Muscle of leg (tissue), 11 donors: Measurements from ENCODE around the gene CLEC3B. TPM values are rescaled to one million over a fixed set of nuclear protein-coding genes. Genes with fewer than 3 reads are reported as not detected.
"Not testable (repeated sequence)": the region's sequence is repeated elsewhere in the genome, so short reads cannot be mapped to it uniquely, and the experiment has no call there.

ENCODE experiments used
- DNase-seq: peaks from one replicate; pipeline ENCODE4 v3.0.0; 2013
- H3K27ac ChIP-seq: one replicate; pipeline ENCODE4 v1.5.1; 2013; ENCODE audit warnings: mild to moderate bottlenecking, low read length, control low read depth
- H3K27me3 ChIP-seq: one replicate; pipeline ENCODE4 v1.6.1; 2013; ENCODE audit warnings: low read length; ENCODE audit not compliant: control insufficient read depth, insufficient read depth
- H3K36me3 ChIP-seq: one replicate; pipeline ENCODE4 v1.6.1; 2013; ENCODE audit warnings: low read length; ENCODE audit not compliant: control insufficient read depth, insufficient read depth
- H3K4me1 ChIP-seq: one replicate; pipeline ENCODE4 v1.6.1; 2013; ENCODE audit warnings: low read length; ENCODE audit not compliant: control insufficient read depth, insufficient read depth
- H3K4me3 ChIP-seq: one replicate; pipeline ENCODE4 v1.5.1; 2013; ENCODE audit warnings: low read length, control low read depth
- H3K9me3 ChIP-seq: replicated peaks from 2 replicates; pipeline ENCODE4 v1.6.1; 2013; ENCODE audit warnings: low read depth, low read length; ENCODE audit not compliant: control insufficient read depth
- WGBS: methylation state at CpG from one replicate; pipeline ENCODE4 v1.1.5; 2013; ENCODE audit warnings: missing lambda C conversion rate; ENCODE audit not compliant: insufficient coverage; 5-methylcytosine and 5-hydroxymethylcytosine counted together
- polyA plus RNA-seq, 8 donors: library from polyadenylated mRNA; unstranded; fragments of 120-200 nt; gene quantifications; one replicate each; pipeline versions ENCODE4 v1.2.1 to v1.2.3, GENCODE V29; 2013; ENCODE audit warnings: inconsistent platforms in 1 of 8, low replicate concordance in 1 of 8; ENCODE audit not compliant: insufficient read length in 8 of 8, insufficient read depth in 1 of 8
- total RNA-seq: library from RNA; stranded (reverse); fragments of 120-200 nt; gene quantifications from one replicate; pipeline ENCODE4 v1.2.4, GENCODE V29; 2013

Gene CLEC3B
- total and polyA plus RNA-seq, 9 donors, result 79.2 to 184 (median 129) TPM

DNA sequence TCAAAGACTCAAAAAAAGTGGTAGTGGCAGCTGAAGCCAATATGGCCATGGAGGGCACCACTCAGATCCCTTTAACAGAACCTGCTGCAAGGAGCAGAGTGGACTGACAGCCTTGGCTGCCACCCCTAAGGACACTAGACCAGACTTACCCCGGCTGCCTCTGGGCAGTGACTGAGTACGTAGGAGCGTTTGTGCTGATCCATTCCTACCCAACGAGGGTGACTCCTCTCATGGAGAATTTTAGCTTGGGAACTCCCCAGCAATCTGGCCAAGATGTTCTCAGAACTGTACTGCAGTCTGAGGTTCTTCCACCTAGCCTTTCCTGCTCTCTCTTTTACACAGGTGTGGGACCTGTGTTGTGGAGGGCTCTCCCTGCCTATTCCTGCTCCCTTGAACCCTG, 22.1 kb downstream of the CLEC3B start:
- H3K4me1 ChIP-seq, result no peaks in the 10 kb centered on the region
- WGBS, result 79% methylated on average over 4 of the region's 4 CpGs

DNA sequence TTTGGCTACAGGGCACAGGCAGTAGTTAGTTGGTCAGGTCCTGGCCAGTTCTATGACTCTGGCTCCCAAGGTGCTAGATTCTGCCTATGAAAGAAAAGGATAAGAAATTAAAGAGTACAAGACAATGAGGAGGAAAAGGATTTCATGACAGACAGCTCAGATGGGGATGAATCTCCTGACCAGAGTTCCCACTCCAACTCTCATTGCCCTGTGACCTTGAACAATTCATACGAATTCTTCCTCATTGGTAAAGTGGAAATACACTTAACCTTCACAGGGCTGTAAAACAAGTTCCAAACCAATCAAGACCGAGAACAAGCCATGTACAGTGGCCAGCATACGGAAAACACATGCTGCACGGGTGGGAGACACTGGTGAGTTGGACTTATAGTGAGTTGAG, 23.7 kb downstream of the CLEC3B start:
- Histone ChIP-seq H3K4me3 (no peak overlapping the region), H3K9me3 (no peaks in the 10 kb centered on the region), H3K4me1 (peaks cover 3% of the 10 kb centered on the region), H3K27ac (no peak overlapping the region), H3K27me3 (peaks cover 5% of the 10 kb centered on the region), H3K36me3 (no peaks in the 10 kb centered on the region)
- 80% methylated on average over 2 of the region's 4 CpGs for WGBS
- no peak for DNase-seq

More for the DNA sequence above, 22.1 kb downstream of the CLEC3B start:
- no peak overlapping the region for H3K4me3 ChIP-seq
- DNase-seq, result no peak
- H3K27ac ChIP-seq, result no peak overlapping the region
- no peaks in the 10 kb centered on the region for H3K36me3 ChIP-seq
- H3K9me3 ChIP-seq, result no peaks in the 10 kb centered on the region
- peaks cover 5% of the 10 kb centered on the region for H3K27me3 ChIP-seq

DNA sequence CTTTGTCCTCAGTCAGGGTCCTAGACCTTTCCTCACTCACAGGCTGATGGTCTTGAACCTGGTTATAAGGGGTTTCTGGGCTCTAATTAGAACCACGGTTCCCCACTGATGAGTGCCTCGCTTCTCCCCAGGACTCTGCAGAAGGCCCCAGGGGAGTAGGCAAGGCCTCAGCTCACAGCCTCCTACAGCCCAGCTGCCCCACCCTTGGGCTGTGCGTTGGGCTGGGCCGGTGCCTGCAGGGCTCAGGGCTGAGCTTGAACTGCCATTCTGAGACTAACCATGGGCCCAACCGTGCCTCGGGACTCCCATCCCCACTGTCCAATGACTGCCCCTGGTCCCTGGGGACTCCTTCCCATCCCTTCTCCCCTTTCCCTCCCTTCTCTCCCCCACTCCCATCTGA, 25.6 kb downstream of the CLEC3B start:
- no peaks in the 10 kb centered on the region for H3K36me3 ChIP-seq
- WGBS, result 89% methylated on average over 6 of the region's 6 CpGs
- H3K27me3 ChIP-seq, result peaks cover 5% of the 10 kb centered on the region
- H3K9me3 ChIP-seq, result no peaks in the 10 kb centered on the region
- no peak overlapping the region for H3K27ac ChIP-seq
- no peak overlapping the region for H3K4me3 ChIP-seq
- no peak for DNase-seq
- peaks cover 10% of the 10 kb centered on the region for H3K4me1 ChIP-seq

DNA sequence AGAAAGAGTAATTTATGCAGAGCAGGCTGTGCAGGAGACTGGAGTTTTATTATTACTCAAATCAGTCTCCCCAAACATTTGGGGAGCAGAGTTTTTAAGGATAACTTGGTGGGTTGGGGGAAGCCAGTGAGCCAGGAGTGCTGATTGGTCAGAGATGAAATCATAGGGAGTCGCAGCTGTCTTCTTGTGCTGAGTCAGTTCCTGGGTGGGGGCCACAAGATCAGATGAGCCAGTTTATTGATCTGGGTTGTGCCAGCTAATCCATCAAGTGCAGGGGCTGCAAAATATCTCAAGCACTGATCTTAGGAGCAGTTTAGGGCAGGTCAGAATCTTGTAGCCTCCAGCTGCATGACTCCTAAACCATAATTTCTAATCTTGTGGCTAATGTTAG, 27.7 kb downstream of the CLEC3B start:
- H3K4me1 ChIP-seq, result peaks cover 16% of the 10 kb centered on the region
- not testable (repeated sequence) for DNase-seq, H3K36me3 ChIP-seq, H3K27ac ChIP-seq, H3K9me3 ChIP-seq, H3K4me3 ChIP-seq, H3K27me3 ChIP-seq
- 40% methylated on average over 1 of the region's 1 CpG for WGBS

DNA sequence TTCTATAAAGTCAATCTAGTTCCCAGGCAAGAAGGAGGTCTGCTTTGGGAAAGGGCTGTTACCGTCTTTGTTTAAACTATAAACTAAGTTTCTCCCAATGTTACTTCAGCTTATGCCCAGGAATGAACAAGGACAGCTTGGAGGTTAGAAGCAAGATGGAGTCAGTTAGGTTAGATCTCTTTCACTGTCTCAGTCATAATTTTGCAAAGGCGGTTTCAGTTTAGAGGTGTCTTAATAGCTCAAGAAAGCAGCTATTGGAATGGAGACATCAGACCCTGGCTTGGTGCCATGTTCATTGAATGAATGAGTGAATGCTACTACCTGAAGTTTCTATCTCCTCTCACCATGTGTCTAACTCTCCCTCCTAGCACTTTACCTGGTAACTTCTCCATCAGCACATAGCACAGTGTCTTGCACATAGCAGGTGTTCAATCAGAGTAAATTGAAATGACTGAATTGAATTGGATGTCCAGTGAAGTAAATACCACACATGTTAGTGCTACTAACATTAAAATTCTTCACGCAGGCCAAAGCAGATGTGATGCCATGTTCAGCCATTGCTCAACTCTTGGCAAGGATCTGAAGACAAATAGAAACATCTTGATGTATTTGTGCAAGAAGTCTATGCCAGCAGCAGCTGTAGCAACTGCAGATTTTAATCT, 28.2 kb downstream of the CLEC3B start:
- H3K4me3 ChIP-seq, result no peak overlapping the region
- H3K4me1 ChIP-seq, result peaks cover 16% of the 10 kb centered on the region
- no peaks in the 10 kb centered on the region for H3K36me3 ChIP-seq
- H3K27ac ChIP-seq, result no peak overlapping the region
- DNase-seq, result no peak
- no peaks in the 10 kb centered on the region for H3K27me3 ChIP-seq
- WGBS, result no CpG with 5 or more reads among the region's 3 CpGs
- H3K9me3 ChIP-seq, result no peaks in the 10 kb centered on the region

DNA sequence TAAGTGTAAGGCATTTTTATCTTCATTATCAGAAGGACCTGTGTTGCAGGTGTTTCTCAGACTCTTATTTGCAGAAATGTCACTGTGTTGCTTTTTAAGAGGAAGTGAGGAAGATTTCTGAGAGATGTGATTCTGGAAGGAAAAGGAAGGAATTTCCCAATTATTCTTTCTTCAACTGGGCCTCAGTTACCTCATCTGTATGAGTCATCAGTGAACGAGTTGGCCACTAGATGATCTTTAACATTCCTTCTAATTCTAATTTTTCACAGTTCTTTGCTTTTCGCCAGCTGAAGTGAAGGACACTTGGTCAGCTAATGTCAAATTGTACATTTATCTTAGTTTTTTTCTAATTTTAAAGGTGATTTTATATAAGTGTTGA, 28.9 kb downstream of the CLEC3B start:
- no CpG with 5 or more reads among the region's 2 CpGs for WGBS
- no peak overlapping the region for H3K27ac ChIP-seq
- no peak overlapping the region for H3K4me3 ChIP-seq
- no peaks in the 10 kb centered on the region for H3K36me3 ChIP-seq
- no peaks in the 10 kb centered on the region for H3K9me3 ChIP-seq
- H3K27me3 ChIP-seq, result no peaks in the 10 kb centered on the region
- H3K4me1 ChIP-seq, result peaks cover 16% of the 10 kb centered on the region
- no peak for DNase-seq

DNA sequence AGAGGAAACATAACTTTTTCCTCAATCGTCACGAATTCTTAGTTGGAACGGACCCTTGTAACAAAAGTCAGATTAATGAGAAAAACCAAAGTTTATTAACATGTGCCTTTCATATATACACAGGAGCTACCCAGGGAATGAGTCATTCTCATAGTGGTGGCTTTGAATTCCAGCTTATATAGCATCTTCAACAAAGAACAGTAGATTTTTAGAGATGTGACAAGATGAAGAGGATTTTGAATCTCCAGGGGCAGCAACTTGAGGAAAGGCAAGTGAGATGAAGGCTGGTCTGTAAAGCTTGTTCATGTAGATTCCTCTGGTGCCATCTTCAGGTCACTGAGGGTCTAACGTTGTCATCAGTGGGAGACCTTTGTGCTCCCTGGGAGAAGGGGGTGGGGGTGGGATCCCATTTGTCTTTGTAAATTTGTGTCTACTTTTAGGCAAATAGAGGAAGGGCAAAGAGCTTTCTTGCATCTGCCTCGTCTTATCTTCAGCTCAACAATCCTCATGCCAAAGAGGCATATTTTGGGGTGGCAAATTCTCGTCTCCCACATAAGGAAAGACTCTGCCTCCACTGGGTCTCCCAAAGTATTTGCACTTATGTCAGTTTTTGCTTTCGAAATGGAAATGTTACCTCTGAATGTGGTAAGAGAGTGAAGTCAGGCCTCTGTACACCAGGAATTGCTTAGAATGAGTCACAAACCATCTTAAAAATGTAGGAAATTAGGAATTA, 29.5 kb downstream of the CLEC3B start:
- no peak overlapping the region for H3K27ac ChIP-seq

DNA sequence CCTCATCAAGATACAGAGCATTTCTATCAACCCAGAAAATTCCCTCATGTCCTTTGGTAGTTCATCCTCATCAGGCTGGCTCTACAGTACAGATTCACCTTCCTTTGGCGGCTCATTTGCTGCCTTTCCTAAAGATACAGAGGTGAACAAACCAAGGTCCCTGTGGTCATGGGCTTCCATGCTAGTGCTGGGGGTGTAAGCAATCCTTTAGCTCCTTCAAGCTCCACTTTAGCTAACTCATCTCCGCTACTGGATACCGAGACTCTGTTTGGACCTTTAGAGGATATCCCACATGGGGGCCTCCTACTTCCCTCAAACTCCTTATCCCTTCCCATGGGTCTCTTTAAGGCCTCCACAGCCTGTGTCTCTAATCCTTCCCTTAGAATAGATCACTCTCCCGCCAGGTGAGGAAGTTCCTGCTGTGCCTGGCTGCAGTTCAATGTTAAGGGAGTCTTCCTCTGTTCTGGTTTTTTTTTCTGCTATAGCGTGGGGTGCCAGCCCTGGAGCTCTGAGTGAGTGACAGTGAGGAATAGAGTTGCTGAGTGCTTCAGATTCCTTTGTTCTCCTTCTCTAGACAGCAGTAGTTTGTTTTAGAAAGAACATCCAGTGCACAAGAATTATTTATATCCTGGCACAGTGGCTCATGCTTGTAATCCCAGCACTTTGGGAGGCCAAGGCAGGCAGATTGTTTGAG, 30.7 kb downstream of the CLEC3B start:
- H3K36me3 ChIP-seq, result no peaks in the 10 kb centered on the region
- H3K4me1 ChIP-seq, result peaks cover 16% of the 10 kb centered on the region
- peak overlapping the region; percentile 8 for H3K27ac ChIP-seq
- H3K27me3 ChIP-seq, result no peaks in the 10 kb centered on the region
- 54% methylated on average over 2 of the region's 5 CpGs for WGBS
- H3K9me3 ChIP-seq, result no peaks in the 10 kb centered on the region
- DNase-seq, result peak; percentile 45
- H3K4me3 ChIP-seq, result no peak overlapping the region

More for the DNA sequence above, 29.5 kb downstream of the CLEC3B start:
- no peak overlapping the region for H3K4me3 ChIP-seq
- WGBS, result no CpG with 5 or more reads among the region's 7 CpGs
- peaks cover 16% of the 10 kb centered on the region for H3K4me1 ChIP-seq
- no peaks in the 10 kb centered on the region for H3K27me3 ChIP-seq
- DNase-seq, result peak; percentile 57
- no peaks in the 10 kb centered on the region for H3K36me3 ChIP-seq
- no peaks in the 10 kb centered on the region for H3K9me3 ChIP-seq

DNA sequence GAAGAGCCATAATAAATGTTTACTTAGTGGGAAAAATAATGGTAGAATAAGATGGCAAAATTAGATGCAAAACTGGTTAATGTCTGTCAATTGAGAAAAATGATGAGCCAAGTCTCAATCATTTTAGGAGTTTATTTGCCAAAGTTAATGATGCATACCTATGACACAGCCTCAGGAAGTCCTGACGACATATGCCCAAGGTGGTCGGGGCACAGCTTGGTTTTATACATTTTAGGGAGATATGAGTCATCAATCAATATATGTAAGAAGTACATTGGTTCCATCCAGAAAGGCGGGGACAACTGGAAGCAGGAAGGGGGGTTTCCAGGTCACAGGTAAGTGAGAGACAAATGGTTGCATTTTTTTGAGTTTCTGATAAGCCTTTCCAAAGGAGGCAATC, 31.5 kb downstream of the CLEC3B start:
- Histone ChIP-seq H3K9me3 (no peaks in the 10 kb centered on the region), H3K27ac (no peak overlapping the region), H3K4me3 (no peak overlapping the region), H3K4me1 (peaks cover 16% of the 10 kb centered on the region), H3K27me3 (no peaks in the 10 kb centered on the region), H3K36me3 (no peaks in the 10 kb centered on the region)
- no peak for DNase-seq
- 88% methylated on average over 1 of the region's 3 CpGs for WGBS

DNA sequence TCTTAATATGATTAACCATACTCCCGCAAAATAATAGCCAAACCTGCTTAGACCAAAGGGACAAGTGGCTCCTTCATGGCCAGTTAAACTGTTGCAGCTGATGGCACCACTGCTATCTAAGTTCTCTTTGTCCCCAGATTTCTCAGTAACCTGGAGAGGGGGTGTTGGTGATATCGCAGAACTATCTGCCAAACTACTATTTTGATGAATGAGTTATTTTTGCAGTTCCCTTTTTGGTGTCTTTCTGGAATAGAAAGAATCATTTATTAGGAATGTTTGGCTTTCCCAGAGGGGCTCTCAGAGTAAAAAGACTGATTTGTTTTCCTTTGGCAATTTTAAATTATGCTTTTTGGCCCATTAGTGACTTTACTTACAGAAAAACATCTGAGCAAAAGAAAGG, 33.0 kb downstream of the CLEC3B start:
- Histone ChIP-seq H3K4me1 (peaks cover 16% of the 10 kb centered on the region), H3K4me3 (no peak overlapping the region), H3K27me3 (no peaks in the 10 kb centered on the region), H3K36me3 (no peaks in the 10 kb centered on the region), H3K9me3 (no peaks in the 10 kb centered on the region), H3K27ac (no peak overlapping the region)
- no peak for DNase-seq
- no CpG with 5 or more reads among the region's 2 CpGs for WGBS
